ENCODE measurements around the gene GOSR2. TPM values are rescaled to one million over a fixed set of nuclear protein-coding genes. Genes with fewer than 3 reads are reported as not detected.

The GOSR2 gene
- total and polyA plus RNA-seq, 2 of the 8 experiments (the other 6 are each of a cell fraction or from before 2014, with no cell fraction given): 28.2 to 36.2 TPM

GRCh38 chr17:46887717-46888116 is 35.2 kb upstream of the GOSR2 start (continued):
- TF ChIP-seq KDM5A (IDR thresholded peaks at IDR 0.05; ENCODE audit: low read length): no peak
- no peak for TF ChIP-seq SP2 (IDR thresholded peaks at IDR 0.05; ENCODE audit: low read length)
- no peak for TF ChIP-seq CHD1 (IDR thresholded peaks at IDR 0.05; ENCODE audit: low read depth, low read length)
- TF ChIP-seq TAF1 (IDR thresholded peaks at IDR 0.05; ENCODE audit: low read depth, low read length): no peak
- TF ChIP-seq RAD21 (IDR thresholded peaks at IDR 0.05 in 1 of 2, conservative IDR thresholded peaks at IDR 0.05 in 1 of 2; ENCODE audit: low read depth in 2 of 2, low read length in 2 of 2): no peak
- TF ChIP-seq RXRA (IDR thresholded peaks at IDR 0.05; ENCODE audit: insufficient read depth, low read depth, low read length): no peak
- no peak for TF ChIP-seq JUND (IDR thresholded peaks at IDR 0.05; ENCODE audit: low read length)
